Smooth muscle cell of the brain vasculature (primary cell): ENCODE measurements around the gene PCMTD2.
"Not testable (repeated sequence)": the region's sequence is repeated elsewhere in the genome, so short reads cannot be mapped to it uniquely, and the experiment has no call there.

Experiments
- DNase-seq: peaks from one replicate; pipeline ENCODE4 v3.0.0-alpha.2; 2012; ENCODE audit warnings: low read depth, low spot score

PCMTD2 gene

GRCh38 chr20:64256282-64256935 lies 861 bp downstream of the PCMTD2 start:
- no peak for DNase-seq

- DNase-seq, result no peak
Measured at GRCh38 chr20:64257107-64257757, 1.7 kb downstream of the PCMTD2 start.

- DNase-seq, result no peak
Measured at GRCh38 chr20:64258071-64258823, 2.7 kb downstream of the PCMTD2 start.

- DNase-seq, result no peak
Measured at GRCh38 chr20:64260239-64260638, 4.7 kb downstream of the PCMTD2 start.

- no peak for DNase-seq
Measured at GRCh38 chr20:64261138-64261537, 5.6 kb downstream of the PCMTD2 start.

- DNase-seq, result no peak
Measured at GRCh38 chr20:64264091-64264490, 8.5 kb downstream of the PCMTD2 start.

GRCh38 chr20:64265201-64265600 lies 9.7 kb downstream of the PCMTD2 start:
- DNase-seq, result no peak

GRCh38 chr20:64266988-64267387 lies 11.4 kb downstream of the PCMTD2 start:
- no peak for DNase-seq

- DNase-seq, result no peak
Measured at GRCh38 chr20:64268174-64268573, 12.6 kb downstream of the PCMTD2 start.

- no peak for DNase-seq
Measured at GRCh38 chr20:64269604-64270411, 14.3 kb downstream of the PCMTD2 start.

- no peak for DNase-seq
Measured at GRCh38 chr20:64271636-64272035, 16.1 kb downstream of the PCMTD2 start.

- DNase-seq, result no peak
Measured at GRCh38 chr20:64273109-64273508, 17.6 kb downstream of the PCMTD2 start.

- DNase-seq, result no peak
Measured at GRCh38 chr20:64276817-64277216, 21.3 kb downstream of the PCMTD2 start.

- no peak for DNase-seq
Measured at GRCh38 chr20:64277571-64278316, 22.2 kb downstream of the PCMTD2 start.

GRCh38 chr20:64278317-64278681 lies 22.8 kb downstream of the PCMTD2 start:
- DNase-seq, result no peak

GRCh38 chr20:64279826-64280459 lies 24.4 kb downstream of the PCMTD2 start:
- DNase-seq, result no peak

GRCh38 chr20:64280460-64280843 lies 24.9 kb downstream of the PCMTD2 start:
- no peak for DNase-seq

GRCh38 chr20:64283646-64284045 lies 28.1 kb downstream of the PCMTD2 start:
- no peak for DNase-seq

GRCh38 chr20:64285579-64286446 lies 30.3 kb downstream of the PCMTD2 start:
- DNase-seq, result not testable (repeated sequence)
